Activated naive CD8-positive, alpha-beta T cell (primary cell): Measurements from ENCODE around the gene EVPLL.
"Not testable (repeated sequence)": the region's sequence is repeated elsewhere in the genome, so short reads cannot be mapped to it uniquely, and the experiment has no call there.

Experiments used
- H3K27ac Mint-ChIP-seq: one replicate; pipeline ENCODE4 v1.8.0; 2021; ENCODE audit warnings: mixed read lengths
- H3K27me3 Mint-ChIP-seq: one replicate; pipeline ENCODE4 v1.8.0; 2021; ENCODE audit warnings: mixed read lengths
- H3K36me3 Mint-ChIP-seq: one replicate; pipeline ENCODE4 v1.8.0; 2021; ENCODE audit warnings: mixed read lengths
- H3K4me1 Mint-ChIP-seq: one replicate; pipeline ENCODE4 v1.8.0; 2021; ENCODE audit warnings: low read depth, mixed read lengths
- H3K4me3 Mint-ChIP-seq: one replicate; pipeline ENCODE4 v1.8.0; 2021; ENCODE audit warnings: mild to moderate bottlenecking, mixed read lengths
- H3K9me3 Mint-ChIP-seq: one replicate; pipeline ENCODE4 v1.8.0; 2021; ENCODE audit warnings: low read depth, mixed read lengths

EVPLL gene

GRCh38 chr17:18377437-18378204 is at the start of gene EVPLL:
EVPLL (plus strand) TSS chr17:18377778; CDS start chr17:18380938, 3,160 bp downstream.
- no peak within 1 kb of the TSS for H3K27ac Mint-ChIP-seq
- no peaks in the 10 kb centered on the region for H3K27me3 Mint-ChIP-seq
- no peaks in the 10 kb centered on the region for H3K36me3 Mint-ChIP-seq
- no peak within 1 kb of the TSS for H3K4me3 Mint-ChIP-seq
- H3K4me1 Mint-ChIP-seq: peaks cover 7% of the 10 kb centered on the region
- H3K9me3 Mint-ChIP-seq: no peaks in the 10 kb centered on the region

GRCh38 chr17:18328643-18329204 is 48.9 kb upstream of the EVPLL start:
- Mint-ChIP-seq H3K27me3 (no peaks in the 10 kb centered on the region), H3K36me3 (peaks cover 3% of the 10 kb centered on the region), H3K4me1 (peaks cover 27% of the 10 kb centered on the region), H3K27ac (no peak overlapping the region), H3K4me3 (no peak overlapping the region), H3K9me3 (no peaks in the 10 kb centered on the region)

- Mint-ChIP-seq H3K4me1 (peaks cover 14% of the 10 kb centered on the region), H3K27ac (peak overlapping the region; percentile 58), H3K36me3 (no peaks in the 10 kb centered on the region), H3K27me3 (no peaks in the 10 kb centered on the region), H3K9me3 (no peaks in the 10 kb centered on the region), H3K4me3 (peak overlapping the region; percentile 54)
Measured at GRCh38 chr17:18331879-18332278, 45.7 kb upstream of the EVPLL start.

- Mint-ChIP-seq H3K4me1 (peaks cover 14% of the 10 kb centered on the region), H3K27ac (no peak overlapping the region), H3K36me3 (no peaks in the 10 kb centered on the region), H3K9me3 (no peaks in the 10 kb centered on the region), H3K4me3 (no peak overlapping the region), H3K27me3 (no peaks in the 10 kb centered on the region)
Measured at GRCh38 chr17:18332909-18333489, 44.6 kb upstream of the EVPLL start.

- H3K27me3 Mint-ChIP-seq, H3K36me3 Mint-ChIP-seq, H3K4me1 Mint-ChIP-seq, H3K4me3 Mint-ChIP-seq, H3K9me3 Mint-ChIP-seq, H3K27ac Mint-ChIP-seq: not testable (repeated sequence)
Measured at GRCh38 chr17:18338158-18338557, 39.4 kb upstream of the EVPLL start.

- Mint-ChIP-seq H3K4me3 (no peak overlapping the region), H3K9me3 (no peaks in the 10 kb centered on the region), H3K27me3 (no peaks in the 10 kb centered on the region), H3K27ac (no peak overlapping the region), H3K36me3 (peaks cover 4% of the 10 kb centered on the region), H3K4me1 (no peaks in the 10 kb centered on the region)
Measured at GRCh38 chr17:18339933-18340332, 37.6 kb upstream of the EVPLL start.

- Mint-ChIP-seq H3K27me3 (no peaks in the 10 kb centered on the region), H3K4me3 (no peak overlapping the region), H3K27ac (no peak overlapping the region), H3K36me3 (peaks cover 6% of the 10 kb centered on the region), H3K9me3 (no peaks in the 10 kb centered on the region), H3K4me1 (no peaks in the 10 kb centered on the region)
Measured at GRCh38 chr17:18344021-18344420, 33.6 kb upstream of the EVPLL start.

- no peak overlapping the region for H3K27ac Mint-ChIP-seq
Measured at GRCh38 chr17:18353541-18353940, 24.0 kb upstream of the EVPLL start.

GRCh38 chr17:18356624-18357023 is 21.0 kb upstream of the EVPLL start:
- peaks cover under 1% of the 10 kb centered on the region for H3K4me1 Mint-ChIP-seq
- H3K27ac Mint-ChIP-seq: no peak overlapping the region
- no peak overlapping the region for H3K4me3 Mint-ChIP-seq
- peaks cover 2% of the 10 kb centered on the region for H3K36me3 Mint-ChIP-seq
- H3K27me3 Mint-ChIP-seq: no peaks in the 10 kb centered on the region
- no peaks in the 10 kb centered on the region for H3K9me3 Mint-ChIP-seq

More at GRCh38 chr17:18353541-18353940, 24.0 kb upstream of the EVPLL start:
- Mint-ChIP-seq H3K4me3 (no peak overlapping the region), H3K9me3 (no peaks in the 10 kb centered on the region), H3K4me1 (no peaks in the 10 kb centered on the region), H3K36me3 (peaks cover 2% of the 10 kb centered on the region), H3K27me3 (no peaks in the 10 kb centered on the region)

GRCh38 chr17:18360518-18360917 is 17.1 kb upstream of the EVPLL start:
- Mint-ChIP-seq H3K27ac (no peak overlapping the region), H3K4me1 (peaks cover 13% of the 10 kb centered on the region), H3K36me3 (peaks cover under 1% of the 10 kb centered on the region), H3K27me3 (no peaks in the 10 kb centered on the region), H3K4me3 (no peak overlapping the region), H3K9me3 (no peaks in the 10 kb centered on the region)

GRCh38 chr17:18361837-18362697 is 15.5 kb upstream of the EVPLL start:
- H3K4me3 Mint-ChIP-seq: peak overlapping the region; percentile 91
- no peaks in the 10 kb centered on the region for H3K36me3 Mint-ChIP-seq
- H3K4me1 Mint-ChIP-seq: peaks cover 13% of the 10 kb centered on the region
- no peak overlapping the region for H3K27ac Mint-ChIP-seq
- no peaks in the 10 kb centered on the region for H3K9me3 Mint-ChIP-seq
- no peaks in the 10 kb centered on the region for H3K27me3 Mint-ChIP-seq

GRCh38 chr17:18362698-18363100 is 14.9 kb upstream of the EVPLL start:
- peak overlapping the region; percentile 91 for H3K4me3 Mint-ChIP-seq
- peaks cover 13% of the 10 kb centered on the region for H3K4me1 Mint-ChIP-seq
- no peaks in the 10 kb centered on the region for H3K36me3 Mint-ChIP-seq
- H3K27me3 Mint-ChIP-seq: no peaks in the 10 kb centered on the region
- H3K27ac Mint-ChIP-seq: peak overlapping the region; percentile 66
- H3K9me3 Mint-ChIP-seq: no peaks in the 10 kb centered on the region

GRCh38 chr17:18363101-18364049 is 14.2 kb upstream of the EVPLL start, which contains the start of gene SHMT1:
SHMT1 (minus strand) TSS chr17:18363550; CDS start chr17:18355981, 7,569 bp downstream.
- Mint-ChIP-seq H3K4me3 (peak within 1 kb of the TSS; percentile 91), H3K36me3 (no peaks in the 10 kb centered on the region), H3K9me3 (no peaks in the 10 kb centered on the region), H3K27ac (peak within 1 kb of the TSS; percentile 81), H3K27me3 (no peaks in the 10 kb centered on the region), H3K4me1 (peaks cover 13% of the 10 kb centered on the region)

GRCh38 chr17:18364166-18364565 is 13.4 kb upstream of the EVPLL start:
- Mint-ChIP-seq H3K4me3 (no peak overlapping the region), H3K9me3 (no peaks in the 10 kb centered on the region), H3K27me3 (no peaks in the 10 kb centered on the region), H3K36me3 (no peaks in the 10 kb centered on the region), H3K27ac (no peak overlapping the region), H3K4me1 (peaks cover 13% of the 10 kb centered on the region)
